ENCODE results near the gene WRAP73.

Gene WRAP73

DNA sequence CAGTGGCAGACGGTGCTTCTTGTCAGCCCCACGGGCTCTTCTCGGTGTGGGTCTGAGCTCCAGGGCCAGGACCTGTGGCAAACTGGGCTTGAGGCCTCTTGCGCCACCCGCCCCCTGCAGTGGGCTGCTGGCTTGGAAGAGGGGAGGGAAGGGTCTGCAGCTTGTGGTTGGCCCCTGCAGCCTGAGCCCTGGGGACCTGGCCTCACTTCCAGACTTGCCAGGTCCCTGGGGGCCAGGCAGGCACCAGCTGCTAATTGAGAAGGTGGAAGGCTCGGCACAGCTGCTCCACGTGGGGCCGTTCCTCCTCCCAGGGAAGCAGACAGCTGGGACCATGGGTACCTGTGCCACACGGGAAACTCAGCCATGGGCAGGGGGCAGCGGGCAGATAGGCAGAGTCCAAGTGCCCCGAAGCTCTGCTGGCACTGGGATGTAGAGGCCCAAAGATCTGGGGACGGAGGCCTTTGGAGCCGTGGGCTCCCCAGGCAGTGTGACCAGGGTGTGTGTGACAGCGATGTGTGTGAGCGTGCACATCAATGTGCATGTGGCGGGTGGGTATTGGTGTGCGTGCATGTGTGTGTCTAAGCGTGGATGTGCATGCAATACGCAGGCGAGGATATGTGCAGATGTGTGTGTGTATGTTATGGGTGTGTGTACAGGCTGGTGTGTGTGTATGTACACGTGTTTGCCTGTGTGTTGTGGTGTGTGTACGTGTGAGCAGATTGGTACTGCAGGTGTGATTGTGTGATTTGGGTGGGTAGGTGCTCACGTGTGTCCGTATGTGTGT, 41.7 kb upstream of the WRAP73 start:
- Histone ChIP-seq H3K27me3 (peaks cover 0 to 63% of the 10 kb centered on the region in 2 donors), H3K36me3 (no peaks in the 10 kb centered on the region), H3K9me3 (no peaks in the 10 kb centered on the region), H3K27ac (no peak overlapping the region), H3K4me1 (peaks cover 0 to 8% (median 2%) of the 10 kb centered on the region in 4 donors), H3K4me3 (no peak overlapping the region)
- no peak for DNase-seq
- TF ChIP-seq, protein P1, sequence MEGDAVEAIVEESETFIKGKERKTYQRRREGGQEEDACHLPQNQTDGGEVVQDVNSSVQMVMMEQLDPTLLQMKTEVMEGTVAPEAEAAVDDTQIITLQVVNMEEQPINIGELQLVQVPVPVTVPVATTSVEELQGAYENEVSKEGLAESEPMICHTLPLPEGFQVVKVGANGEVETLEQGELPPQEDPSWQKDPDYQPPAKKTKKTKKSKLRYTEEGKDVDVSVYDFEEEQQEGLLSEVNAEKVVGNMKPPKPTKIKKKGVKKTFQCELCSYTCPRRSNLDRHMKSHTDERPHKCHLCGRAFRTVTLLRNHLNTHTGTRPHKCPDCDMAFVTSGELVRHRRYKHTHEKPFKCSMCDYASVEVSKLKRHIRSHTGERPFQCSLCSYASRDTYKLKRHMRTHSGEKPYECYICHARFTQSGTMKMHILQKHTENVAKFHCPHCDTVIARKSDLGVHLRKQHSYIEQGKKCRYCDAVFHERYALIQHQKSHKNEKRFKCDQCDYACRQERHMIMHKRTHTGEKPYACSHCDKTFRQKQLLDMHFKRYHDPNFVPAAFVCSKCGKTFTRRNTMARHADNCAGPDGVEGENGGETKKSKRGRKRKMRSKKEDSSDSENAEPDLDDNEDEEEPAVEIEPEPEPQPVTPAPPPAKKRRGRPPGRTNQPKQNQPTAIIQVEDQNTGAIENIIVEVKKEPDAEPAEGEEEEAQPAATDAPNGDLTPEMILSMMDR (IDR thresholded peaks at IDR 0.05): no peak
- intact Hi-C loops (cut with DNase I; ENCODE audit: low total_unique reads): no loop called here

DNA sequence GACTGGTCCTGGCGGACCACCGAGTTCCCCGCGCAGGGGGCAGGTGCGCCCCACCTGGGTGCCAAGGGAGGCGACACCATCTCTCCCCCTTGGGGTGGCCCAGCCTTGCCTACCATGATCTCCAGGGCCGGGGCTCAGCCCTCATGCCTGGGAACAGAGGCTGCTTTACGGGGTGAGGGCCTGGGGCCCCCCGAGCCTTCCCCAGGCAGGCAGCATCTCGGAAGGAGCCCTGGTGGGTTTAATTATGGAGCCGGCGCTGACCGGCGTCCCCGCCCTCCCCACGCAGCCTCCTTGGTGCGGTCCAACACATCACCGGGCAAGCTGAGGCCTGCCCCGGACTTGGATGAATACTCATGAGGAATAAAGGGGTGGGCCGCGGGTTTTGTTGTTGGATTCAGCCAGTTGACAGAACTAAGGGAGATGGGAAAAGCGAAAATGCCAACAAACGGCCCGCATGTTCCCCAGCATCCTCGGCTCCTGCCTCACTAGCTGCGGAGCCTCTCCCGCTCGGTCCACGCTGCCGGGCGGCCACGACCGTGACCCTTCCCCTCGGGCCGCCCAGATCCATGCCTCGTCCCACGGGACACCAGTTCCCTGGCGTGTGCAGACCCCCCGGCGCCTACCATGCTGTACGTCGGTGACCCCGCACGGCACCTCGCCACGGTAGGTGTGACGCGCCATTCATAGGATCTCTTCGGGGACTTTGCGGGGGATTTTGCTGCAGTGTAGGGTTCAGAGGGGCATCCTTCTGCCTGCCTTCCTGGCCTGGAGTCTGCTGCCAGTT, 40.6 kb upstream of the WRAP73 start:
- peaks cover 0 to 60% of the 10 kb centered on the region in 2 donors for H3K27me3 ChIP-seq
- DNase-seq: no peak
- no peaks in the 10 kb centered on the region for H3K9me3 ChIP-seq
- H3K36me3 ChIP-seq: no peaks in the 10 kb centered on the region
- TF ChIP-seq, protein P1 (IDR thresholded peaks at IDR 0.05): no peak
- intact Hi-C loops (cut with DNase I; ENCODE audit: low total_unique reads): no loop called here
- H3K4me3 ChIP-seq: no peak overlapping the region
- H3K27ac ChIP-seq: no peak overlapping the region
- peaks cover 0 to 2% (median under 1%) of the 10 kb centered on the region in 4 donors for H3K4me1 ChIP-seq

DNA sequence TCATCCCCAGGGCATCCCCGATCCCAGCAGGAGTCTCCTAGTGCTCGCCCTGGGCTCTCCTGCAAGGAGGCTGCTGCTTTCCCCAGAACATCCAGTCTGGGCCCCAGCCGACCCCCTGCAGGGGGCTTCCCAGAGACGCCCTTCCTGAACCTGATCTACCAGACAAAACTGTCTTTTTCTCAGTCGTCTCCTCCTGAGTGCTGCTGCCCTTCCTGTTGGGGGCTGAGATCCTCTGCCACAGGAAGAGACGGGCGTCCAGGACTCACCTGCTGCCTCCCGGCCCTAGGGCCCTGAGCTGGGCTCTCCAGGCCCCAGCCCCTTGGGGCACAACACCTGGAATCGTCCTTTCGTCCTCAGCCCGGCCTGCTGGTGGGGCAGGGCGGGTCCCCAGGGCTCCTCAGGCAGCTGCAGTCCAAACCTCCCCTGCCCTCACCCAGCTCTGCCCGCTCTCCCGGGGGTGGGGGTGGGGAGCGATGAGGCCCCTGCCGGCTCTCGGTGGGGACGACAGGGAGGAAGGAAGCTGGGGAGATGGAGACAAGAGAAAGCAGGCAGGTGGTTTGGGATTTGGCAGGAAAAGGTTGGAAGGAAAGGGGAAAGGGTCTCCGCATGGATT, 39.3 kb upstream of the WRAP73 start:
- no peaks in the 10 kb centered on the region for H3K9me3 ChIP-seq
- no peak overlapping the region for H3K4me3 ChIP-seq
- H3K27ac ChIP-seq: no peak overlapping the region
- TF ChIP-seq, protein P1 (IDR thresholded peaks at IDR 0.05): no peak
- no peaks in the 10 kb centered on the region for H3K36me3 ChIP-seq
- intact Hi-C loops (cut with DNase I; ENCODE audit: low total_unique reads): no loop called here
- H3K4me1 ChIP-seq: no peaks in the 10 kb centered on the region
- peaks cover 0 to 65% of the 10 kb centered on the region in 2 donors for H3K27me3 ChIP-seq
- DNase-seq: no peak

DNA sequence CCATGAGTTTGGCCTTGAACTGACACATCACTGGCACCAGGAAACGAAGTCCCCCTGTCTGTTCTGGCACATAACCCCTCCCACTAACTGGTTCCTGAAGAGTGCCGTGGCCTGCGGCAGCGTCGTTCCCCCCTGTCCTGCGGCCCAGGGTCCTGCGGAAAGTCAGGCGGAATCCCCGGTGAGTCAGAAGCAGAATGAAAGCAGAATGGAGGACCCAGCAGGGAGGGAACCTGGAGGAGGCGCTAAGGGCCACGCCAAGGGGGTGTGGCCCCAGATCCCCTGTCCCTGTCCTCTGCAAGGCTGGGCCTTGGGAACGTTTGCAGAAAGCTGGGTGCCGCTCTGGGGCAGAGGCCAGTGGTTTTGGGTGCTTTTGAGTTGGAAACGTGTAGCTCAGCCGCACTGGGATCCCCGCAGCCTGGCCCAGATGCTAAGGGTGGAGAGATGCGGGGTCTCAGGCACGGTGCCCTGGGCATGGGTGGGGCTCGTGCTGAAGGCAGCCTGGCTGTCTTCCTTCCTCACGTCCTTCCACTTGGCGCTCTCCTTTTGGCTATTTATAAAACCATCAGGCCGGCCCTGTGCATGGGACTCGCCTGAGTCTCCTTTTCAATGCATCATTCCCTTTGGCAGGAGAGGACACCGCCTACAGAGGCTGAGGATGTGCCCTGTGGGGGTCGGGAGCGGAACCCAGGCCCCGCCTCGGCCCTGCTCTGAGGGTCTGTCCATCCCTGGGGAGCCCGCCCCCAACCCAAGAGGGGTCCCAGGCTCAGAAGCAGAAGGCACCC, 38.6 kb upstream of the WRAP73 start:
- Histone ChIP-seq H3K9me3 (no peaks in the 10 kb centered on the region), H3K4me1 (no peaks in the 10 kb centered on the region), H3K27ac (no peak overlapping the region), H3K27me3 (peaks cover 0 to 71% of the 10 kb centered on the region in 2 donors), H3K4me3 (no peak overlapping the region), H3K36me3 (no peaks in the 10 kb centered on the region)
- intact Hi-C loops (cut with DNase I; ENCODE audit: low total_unique reads): no loop called here
- TF ChIP-seq, protein P1 (IDR thresholded peaks at IDR 0.05): no peak
- DNase-seq: no peak

DNA sequence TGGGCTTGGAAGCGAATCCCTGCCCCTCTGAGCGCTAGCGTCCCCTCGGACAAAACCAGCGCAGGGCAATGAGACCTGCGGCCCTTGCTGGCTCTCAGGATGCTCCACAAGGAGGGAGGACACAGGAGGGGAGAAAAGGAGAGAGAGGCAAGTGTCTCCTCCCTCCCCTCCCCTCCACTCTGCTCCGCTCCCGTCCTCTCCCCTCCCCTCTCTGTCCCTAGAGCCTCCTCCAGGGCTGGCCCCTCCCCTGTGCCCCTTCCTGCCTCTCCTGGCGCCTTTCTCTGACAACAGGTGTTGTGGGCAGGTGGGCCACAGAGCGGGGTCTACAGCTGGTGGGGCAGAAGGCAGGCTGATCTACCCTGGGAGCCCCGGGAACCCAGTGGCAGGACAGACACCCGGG, 37.6 kb upstream of the WRAP73 start:
- TF ChIP-seq, protein P1 (IDR thresholded peaks at IDR 0.05): no peak
- no peak for DNase-seq
- Histone ChIP-seq H3K9me3 (no peaks in the 10 kb centered on the region), H3K36me3 (no peaks in the 10 kb centered on the region), H3K4me3 (no peak overlapping the region), H3K27ac (no peak overlapping the region), H3K27me3 (peaks cover 0 to 61% of the 10 kb centered on the region in 2 donors), H3K4me1 (no peaks in the 10 kb centered on the region)
- intact Hi-C loops (cut with DNase I; ENCODE audit: low total_unique reads): no loop called here
